ENCODE results near the gene TTC33. TPM values are rescaled to one million over a fixed set of nuclear protein-coding genes. Genes with fewer than 3 reads are reported as not detected.

TTC33 gene
- total RNA-seq, 1 experiment from 2014 or later, result 16.7 TPM

DNA sequence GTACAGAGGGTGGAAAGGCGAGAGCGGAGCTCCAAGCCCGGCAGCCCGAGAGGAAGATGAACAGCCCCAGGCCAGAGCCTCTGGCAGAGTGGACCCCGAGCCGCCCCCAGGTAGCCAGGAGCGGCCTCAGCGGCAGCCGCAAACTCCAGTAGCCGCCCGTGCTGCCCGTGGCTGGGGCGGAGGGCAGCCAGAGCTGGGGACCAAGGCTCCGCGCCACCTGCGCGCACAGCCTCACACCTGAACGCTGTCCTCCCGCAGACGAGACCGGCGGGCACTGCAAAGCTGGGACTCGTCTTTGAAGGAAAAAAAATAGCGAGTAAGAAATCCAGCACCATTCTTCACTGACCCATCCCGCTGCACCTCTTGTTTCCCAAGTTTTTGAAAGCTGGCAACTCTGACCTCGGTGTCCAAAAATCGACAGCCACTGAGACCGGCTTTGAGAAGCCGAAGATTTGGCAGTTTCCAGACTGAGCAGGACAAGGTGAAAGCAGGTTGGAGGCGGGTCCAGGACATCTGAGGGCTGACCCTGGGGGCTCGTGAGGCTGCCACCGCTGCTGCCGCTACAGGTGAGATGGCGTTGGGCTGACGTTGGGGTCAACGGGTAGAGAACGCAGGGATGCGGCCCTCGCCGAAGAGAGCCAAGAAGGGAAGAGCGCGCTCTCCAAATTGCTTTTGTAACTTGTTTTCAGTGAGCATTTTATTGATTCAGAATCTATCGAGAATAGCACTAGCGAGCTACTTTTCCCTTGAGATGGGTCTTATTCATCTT is 75.7 kb downstream of the TTC33 start, which contains the start of gene PTGER4:
TSS of gene PTGER4 (plus strand) at position 3 of the 769 bp plus-strand sequence. CDS start 1,079 bp downstream, outside the sequence.
- peak; percentile 54 for DNase-seq (ENCODE audit: low read depth)

DNA sequence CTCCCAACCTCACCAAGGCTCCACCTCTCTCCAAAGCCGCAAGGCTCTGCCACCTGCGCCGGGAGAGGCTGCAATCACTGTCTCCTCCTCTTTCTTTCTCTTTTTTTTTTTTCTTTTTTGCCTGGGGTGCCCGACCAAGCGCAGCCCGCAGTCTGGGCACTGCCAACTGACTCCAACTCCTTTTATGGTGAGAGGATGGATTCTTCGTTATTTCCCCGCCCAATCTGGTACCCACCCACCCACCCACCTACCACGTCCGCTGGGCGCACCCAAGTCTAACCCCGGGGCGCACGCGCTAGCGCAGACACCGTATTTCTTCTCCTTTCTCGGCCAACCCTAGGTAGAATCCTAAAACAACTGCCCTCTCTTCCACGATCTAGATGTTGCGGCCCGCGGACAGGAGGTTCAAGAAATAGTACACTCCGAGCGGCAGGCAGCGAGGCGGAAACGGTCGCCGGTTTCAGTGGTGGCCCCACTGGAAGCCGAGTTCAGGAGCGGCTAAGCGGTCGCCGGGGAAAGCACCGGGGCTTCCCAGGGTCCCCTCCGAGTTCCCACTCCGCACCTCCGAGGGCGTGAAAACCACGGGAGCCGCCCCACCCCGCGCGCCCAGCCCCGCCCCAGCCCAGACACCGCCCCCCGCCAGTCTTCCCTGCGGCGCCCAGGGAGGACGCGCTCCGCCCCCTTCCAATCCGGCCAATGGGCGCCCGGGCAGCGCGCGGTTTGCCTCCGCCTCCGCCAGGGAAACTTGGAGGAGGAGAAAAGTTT is 76.4 kb downstream of the TTC33 start:
- peak; percentile 97 for DNase-seq (ENCODE audit: low read depth)

GRCh38 chr5:40678460-40679147 is 77.2 kb downstream of the TTC33 start:
- no peak for DNase-seq (ENCODE audit: low read depth)

DNA sequence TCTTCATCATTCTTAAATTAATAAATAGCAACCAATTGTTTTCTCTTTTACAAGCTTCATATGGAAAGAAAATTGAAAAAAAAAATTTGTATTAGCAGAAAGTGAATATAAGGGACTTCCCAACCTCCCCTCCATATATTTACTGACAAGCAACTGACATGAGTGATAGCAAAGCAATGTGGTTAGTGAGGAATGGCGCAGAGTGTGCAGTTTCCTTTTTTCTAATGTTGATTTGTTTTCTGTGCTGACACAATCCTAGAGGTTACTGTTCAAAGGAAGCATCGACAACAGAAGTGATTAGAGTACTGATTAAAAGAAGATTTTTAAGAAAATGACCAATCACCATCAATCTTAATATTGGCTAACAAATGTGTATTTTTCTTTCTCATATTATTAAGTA is 77.7 kb downstream of the TTC33 start:
- peak; percentile 52 for DNase-seq (ENCODE audit: low read depth)

DNA sequence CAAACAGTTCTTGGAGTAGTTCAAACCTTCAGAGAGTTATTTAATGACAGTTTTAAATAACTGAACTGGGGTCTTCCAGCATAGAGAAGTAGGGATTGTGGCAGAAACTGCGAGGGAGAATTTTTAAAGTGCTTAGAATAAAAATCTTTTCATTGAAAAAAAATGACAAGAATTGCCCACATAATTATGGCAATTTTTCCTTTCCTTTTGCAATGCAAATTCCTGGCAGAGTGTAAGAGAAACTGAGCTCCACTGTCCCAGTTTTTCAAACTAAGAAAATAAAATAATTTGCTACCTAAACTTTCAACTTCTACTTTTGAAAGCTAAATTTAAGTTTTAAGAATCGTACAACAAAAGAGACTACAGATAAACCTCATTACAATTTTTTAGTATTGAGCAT is 78.3 kb downstream of the TTC33 start:
- DNase-seq (ENCODE audit: low read depth), result no peak

DNA sequence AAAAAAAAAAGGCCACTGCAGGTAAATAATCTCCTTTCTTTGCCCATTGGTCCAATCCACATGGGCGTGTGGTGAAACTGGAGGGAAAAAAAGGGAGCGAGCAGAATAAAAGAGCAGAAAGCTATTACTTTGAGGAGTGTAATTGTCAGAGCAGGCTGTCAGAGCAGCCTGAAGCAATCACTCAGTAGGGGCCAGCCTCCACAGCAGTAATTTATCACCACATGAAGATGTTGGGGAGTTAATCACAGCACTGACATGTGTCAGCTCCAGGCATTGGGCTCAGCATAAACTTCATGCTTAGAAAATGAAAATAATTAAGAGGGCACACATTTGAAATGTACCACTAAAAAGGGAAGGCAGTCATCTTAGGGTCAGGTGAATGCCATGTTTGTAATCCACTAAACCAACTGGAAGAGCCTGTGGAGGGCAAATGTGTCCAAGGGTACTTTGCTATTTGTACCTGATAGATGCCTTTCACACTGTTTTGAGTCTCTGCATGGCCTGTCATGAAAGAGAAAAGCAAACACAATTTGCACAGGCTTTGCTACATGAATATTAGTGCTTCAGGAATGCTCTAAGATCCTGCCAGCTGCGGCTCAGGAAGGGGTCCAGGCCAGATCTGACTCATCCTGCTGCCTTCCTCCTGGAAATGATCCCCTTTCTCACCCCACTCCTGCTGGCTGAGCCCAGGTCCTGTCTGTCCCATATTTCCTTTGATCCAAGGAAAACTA is 79.0 kb downstream of the TTC33 start:
- peak; percentile 89 for DNase-seq (ENCODE audit: low read depth)

DNA sequence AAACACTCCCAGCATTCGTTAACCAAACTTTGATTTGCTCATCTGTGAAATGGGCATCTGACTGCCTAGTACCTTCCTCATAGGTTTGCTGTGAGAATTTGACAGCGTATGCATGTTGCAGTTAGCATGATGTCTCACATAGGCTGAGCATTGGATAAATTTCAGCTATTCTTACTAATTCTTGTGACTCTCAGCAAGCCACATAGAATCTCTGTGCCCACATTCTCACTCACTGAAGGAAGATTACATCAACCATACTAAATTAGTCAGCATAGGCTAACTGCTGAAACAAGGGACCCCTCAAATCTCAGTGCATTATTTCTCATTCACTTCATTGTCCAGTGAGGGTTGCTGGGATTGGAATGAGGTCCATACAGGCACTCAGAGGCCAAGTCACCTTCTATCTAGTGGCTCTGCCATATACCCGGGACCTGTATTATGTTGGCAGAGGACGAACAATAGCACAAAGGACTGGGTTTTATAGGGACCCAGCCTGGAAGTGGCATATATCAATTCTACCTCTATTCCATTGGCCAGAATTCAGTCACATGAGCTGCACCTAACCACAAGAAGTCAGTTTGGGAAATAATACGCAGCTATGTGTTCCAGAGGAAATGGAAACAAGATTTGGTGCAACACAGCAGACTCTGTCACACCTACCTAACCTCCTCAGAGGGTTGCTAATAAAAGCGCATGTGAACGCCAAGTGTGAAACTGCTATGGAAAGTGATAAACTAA is 80.2 kb downstream of the TTC33 start:
- no peak for DNase-seq (ENCODE audit: low read depth)

- DNase-seq (ENCODE audit: low read depth), result no peak
Observed at GRCh38 chr5:40674661-40675235, 81.0 kb downstream of the TTC33 start.

GRCh38 chr5:40672425-40672824 is 83.3 kb downstream of the TTC33 start:
- DNase-seq (ENCODE audit: low read depth), result no peak

DNA sequence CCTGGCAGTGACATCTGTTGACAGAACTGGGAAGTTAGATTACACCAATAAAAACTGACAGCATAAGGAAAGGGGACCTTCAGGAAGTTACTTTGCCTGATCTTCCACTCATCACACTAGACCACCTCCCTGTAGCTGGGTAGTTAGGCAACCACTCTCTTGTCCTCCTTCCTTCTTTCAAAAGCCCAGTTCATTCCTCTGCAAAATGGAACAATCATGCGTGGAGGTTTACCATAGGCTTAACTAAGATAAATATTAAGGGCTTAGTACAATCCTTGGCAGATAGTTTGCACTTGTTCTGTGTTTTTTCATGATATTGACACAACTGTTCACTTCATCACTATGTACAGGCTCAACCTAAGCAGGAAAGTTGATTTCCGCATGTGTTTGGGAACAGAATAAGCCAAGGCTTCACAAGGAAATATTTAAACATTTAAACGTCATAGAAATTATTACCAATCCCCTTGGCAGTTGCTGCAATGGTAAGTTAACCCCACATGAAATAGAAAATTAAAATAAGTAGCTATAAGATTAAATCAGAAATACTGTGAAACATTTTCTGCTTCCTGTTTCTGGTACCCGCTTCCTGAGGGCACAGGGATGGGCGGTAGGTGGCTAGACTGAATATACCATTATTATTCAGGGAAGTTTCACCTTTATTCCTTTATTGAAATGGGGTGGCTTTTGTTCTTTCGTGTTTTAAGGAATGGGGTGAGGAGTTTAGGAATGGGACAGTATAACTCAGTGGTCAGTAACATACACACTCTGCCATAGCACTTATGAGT is 86.0 kb downstream of the TTC33 start:
- no peak for DNase-seq (ENCODE audit: low read depth)

DNA sequence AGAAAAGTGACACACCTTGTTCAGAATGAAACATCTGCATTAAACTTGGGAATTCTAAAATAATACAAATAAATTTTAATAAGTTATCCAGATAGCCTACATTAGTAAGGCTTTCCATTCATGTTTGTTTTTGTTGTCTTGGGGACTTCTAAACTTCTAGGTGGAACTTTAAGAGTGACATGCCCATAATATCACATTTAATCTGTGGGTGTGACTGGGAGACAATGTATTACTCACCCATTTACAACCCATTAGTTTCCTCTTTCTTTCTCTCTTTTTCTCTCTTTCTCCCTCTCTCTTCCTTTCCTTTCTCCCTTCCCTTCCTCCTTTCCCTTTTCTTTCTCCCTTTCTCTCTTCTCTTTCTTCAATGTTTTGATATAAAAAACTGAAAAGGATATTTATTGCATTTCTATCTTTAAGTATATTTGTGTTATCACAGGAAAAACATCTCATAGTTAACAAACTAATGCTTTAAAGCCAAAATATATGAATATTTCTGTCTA is 88.5 kb downstream of the TTC33 start:
- no peak for DNase-seq (ENCODE audit: low read depth)

GRCh38 chr5:40666657-40667056 is 89.1 kb downstream of the TTC33 start:
- DNase-seq (ENCODE audit: low read depth), result no peak

DNA sequence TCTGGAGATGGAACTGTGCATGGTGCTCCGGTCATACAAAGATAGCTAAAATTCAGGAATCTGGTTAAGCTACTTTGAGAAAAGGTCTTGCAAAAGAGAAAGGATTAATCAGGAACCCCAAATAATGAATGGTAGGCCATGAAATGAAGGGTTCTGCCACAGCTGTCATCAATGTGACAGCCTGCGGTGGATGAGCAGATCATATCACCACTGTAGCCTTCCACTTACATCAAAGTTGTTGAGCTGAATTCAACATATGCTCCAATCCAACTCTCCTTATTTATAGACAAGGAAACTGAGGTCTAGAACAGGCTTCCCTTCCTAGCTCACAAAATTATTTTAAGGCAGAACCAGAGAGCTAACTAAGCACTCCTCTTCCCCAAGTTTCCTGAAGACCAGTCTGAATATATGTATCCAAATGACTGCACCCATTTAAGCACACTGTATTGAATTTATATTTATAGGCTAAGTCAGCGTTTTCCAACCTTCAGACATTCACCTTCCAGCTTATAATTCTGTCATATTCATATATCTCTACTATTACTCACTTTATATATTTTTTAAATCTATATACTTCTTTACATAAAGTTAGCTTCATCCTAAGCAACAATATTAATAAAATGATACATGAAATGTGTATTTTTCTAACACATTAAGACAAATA is 90.0 kb downstream of the TTC33 start:
- DNase-seq (ENCODE audit: low read depth), result no peak

DNA sequence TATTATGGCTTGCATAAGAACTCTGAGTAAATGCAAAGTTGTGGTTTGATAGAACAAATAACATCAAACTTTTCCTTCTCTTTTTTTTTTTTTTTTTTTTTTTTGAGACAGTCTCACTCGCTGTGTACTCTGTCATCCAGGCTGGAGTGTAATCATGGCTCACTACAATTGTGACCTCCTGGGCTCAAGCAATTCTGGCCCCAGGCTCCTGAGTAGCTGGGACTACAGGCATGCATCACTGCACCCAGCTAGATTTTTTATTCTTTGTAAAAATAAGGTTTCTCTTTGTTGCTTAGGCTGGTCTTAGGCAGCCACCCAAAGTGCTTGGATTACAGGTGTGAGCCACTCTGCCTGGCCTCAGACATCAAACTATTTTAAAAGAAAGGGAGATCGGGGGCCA is 95.0 kb downstream of the TTC33 start:
- peak; percentile 63 for DNase-seq (ENCODE audit: low read depth)

DNA sequence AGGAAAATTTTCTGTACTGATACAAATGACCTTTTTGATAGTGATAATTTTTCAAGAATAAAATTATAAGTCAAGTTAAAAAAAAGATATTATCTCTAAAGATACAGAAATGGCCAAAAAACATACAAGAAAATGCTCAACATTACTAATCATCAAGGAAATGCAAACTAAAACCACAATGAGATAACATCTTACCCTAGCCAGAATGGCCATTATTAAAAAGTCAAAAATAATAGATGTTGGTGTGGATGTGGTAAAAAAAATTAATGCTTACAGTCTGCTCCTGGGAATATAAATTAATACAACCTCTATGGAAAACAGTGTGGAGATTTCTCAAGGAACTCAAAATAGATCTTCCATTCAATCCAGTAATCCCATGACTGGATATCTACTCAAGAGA is 99.0 kb downstream of the TTC33 start:
- DNase-seq (ENCODE audit: low read depth), result peak; percentile 61

- DNase-seq (ENCODE audit: low read depth), result peak; percentile 74
Observed at GRCh38 chr5:40656091-40656490, 99.7 kb downstream of the TTC33 start.

GRCh38 chr5:40655138-40655537 is 100.6 kb downstream of the TTC33 start:
- DNase-seq (ENCODE audit: low read depth), result no peak

- peak; percentile 65 for DNase-seq (ENCODE audit: low read depth)
Observed at GRCh38 chr5:40654377-40654991, 101.3 kb downstream of the TTC33 start.
